Stimulated activated CD8-positive, alpha-beta memory T cell treated with anti-CD3 and anti-CD28 coated beads, Interleukin-7, amount 100 ng/mL, for 48 hours (primary cell): Measurements from ENCODE around the gene ANKFN1.

Experiments used
- DNase-seq, 2 donors: peaks; one replicate each; pipeline ENCODE4 v3.0.0-alpha.2; 2020; ENCODE audit warnings: low read depth in 1 of 2; ENCODE audit errors: extremely low read depth in 1 of 2

ANKFN1 gene

DNA sequence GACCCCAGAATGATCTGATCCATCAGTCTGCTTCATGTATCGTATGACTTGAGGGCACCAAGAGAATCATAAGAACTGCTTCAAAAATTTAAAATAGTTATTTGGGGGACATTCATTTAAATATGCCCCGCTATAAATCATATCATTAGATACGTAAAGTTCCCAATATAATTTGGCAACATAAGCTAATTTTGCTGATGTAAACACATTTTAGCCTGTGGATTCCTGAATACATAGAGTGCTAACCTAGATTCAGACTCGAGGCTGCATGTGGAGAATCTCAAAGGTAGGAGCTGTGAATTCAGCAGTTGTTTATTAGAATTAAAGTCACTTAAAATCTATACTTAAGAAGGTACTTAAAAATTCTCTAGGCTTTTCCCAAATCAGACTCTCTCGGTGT, 24.9 kb downstream of the ANKFN1 start:
- DNase-seq = no peak

GRCh38 chr17:56182081-56182480, 28.8 kb downstream of the ANKFN1 start:
- DNase-seq = no peak

GRCh38 chr17:56184650-56185049, 31.4 kb downstream of the ANKFN1 start:
- no peak for DNase-seq

- no peak for DNase-seq
Measured at GRCh38 chr17:56185491-56186221, 32.4 kb downstream of the ANKFN1 start.

DNA sequence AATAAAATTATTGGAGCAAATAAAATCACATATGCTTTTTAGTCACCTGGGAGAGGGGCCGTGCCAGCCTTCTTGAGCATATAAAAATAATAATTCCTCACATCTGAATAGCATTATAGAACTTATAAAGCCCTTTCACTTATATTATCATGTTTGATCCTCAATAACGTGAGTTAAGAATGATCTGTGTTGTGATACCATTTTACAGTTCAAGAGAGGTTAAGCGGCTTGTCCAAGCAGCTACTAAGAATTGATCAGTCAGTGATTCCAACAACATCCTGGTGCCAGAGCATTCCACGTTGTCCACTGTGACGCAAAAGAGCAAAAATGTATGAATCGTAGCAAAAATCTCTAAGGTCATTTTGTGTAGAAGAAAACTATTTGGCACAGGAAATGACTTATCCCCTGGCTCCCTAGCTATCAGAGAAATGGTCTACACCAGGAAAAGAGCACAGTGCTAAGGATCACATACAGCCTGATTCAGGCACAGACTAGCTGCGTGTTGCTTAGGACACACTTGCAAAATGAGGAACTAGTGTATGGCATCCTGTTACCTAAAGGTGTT, 33.0 kb downstream of the ANKFN1 start:
- DNase-seq = no peak

DNA sequence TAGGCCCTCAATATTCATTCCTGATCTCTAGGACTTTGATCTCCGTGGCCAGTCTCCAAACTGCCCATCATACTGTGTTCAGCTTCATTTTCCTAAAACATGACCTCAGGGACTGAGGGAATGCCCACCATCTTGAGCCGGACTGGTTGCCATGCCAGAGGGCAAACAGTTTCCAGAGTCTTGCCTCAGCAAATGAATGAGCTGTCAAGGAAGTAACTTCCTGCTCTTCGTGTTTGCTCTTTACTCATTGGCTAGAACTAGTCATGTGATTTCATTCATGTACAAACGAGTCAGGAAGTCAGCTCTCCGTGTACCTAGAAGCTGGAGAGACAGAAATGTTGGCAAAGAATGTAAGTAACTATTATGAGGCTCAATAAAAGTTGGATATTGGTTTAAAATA, 50.2 kb downstream of the ANKFN1 start:
- DNase-seq = no peak

GRCh38 chr17:56206351-56206750, 53.1 kb downstream of the ANKFN1 start:
- DNase-seq = no peak

DNA sequence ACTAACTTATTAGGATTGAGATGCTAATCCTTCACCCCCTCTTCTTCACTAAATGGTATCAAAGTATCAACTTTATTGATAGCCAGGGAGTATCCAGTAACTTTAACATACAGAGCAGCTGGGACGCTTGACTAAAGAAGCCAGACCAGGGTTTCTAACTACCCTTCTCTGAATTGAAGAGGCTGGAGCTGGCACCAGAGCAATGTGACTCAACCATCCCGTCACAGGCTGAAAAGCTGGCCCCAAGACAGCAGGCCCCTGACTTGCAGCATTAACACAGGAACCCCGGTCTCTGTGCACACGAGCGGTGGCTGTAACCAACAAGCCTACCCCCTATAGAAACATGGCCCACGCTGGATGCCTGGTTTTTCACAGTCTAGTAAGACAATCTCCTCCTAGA, 59.8 kb downstream of the ANKFN1 start:
- DNase-seq = no peak

DNA sequence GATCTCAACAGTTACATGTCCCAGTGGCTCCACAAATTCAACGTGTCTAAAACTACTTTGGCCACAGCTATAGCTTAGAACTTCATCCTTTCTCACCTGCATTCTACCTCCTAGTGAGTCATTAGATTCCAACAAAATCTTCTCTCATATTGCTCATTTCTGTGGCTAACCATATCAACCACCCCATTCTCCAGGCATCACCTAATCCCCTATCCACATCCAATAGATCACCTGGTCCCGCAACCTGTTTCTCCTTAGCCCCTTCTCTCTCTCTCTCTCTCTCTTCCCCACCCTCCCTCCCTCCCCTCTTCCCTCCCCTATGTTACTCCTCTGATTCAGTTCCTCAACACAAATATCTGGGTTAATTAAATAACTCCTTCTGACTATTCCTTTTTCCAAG, 64.6 kb downstream of the ANKFN1 start:
- no peak for DNase-seq

- no peak for DNase-seq
Measured at GRCh38 chr17:56222255-56222654, 69.0 kb downstream of the ANKFN1 start.

DNA sequence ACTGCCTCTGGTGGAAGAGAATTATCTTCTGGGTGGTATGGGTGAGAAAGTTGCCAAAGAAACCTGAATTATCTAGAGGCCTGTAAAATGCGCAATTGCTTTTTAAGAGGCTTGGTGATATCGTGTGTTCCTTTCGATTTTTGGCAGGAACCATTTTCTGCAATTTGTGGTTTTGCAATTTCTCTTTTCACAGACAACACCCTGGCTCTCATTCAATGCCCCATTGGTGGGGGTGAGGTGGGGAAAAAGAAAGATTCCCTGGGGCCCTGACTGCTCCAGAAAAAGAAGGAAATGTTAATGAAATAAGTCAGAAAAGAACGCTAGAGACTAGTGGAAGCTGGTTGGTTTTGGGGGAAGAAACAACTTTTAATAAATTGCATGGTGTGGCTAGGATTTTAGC, 77.4 kb downstream of the ANKFN1 start:
- no peak for DNase-seq

GRCh38 chr17:56231252-56231651, 78.0 kb downstream of the ANKFN1 start:
- DNase-seq = no peak

DNA sequence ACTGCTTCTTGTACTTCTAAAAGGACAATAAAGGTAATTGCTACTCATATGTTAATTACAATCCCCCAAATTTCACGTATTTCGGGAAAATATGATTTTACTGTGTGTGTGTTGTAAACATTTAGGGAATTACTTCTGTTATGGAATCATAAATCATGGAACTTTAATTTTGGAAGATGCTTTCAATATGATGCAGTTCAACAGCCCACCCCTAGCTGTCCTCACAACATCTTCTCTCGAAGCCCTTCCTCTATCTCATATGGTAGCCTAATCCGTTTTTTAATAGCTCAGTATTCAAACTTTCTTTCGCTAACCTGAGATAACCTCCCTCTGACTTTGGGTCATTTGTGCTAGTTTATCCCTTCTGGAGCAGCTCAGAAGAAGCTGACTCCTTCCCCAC, 78.4 kb downstream of the ANKFN1 start:
- no peak for DNase-seq

- no peak for DNase-seq
Measured at GRCh38 chr17:56244268-56244890, 91.1 kb downstream of the ANKFN1 start.

- no peak for DNase-seq
Measured at GRCh38 chr17:56247816-56248215, 94.5 kb downstream of the ANKFN1 start.

DNA sequence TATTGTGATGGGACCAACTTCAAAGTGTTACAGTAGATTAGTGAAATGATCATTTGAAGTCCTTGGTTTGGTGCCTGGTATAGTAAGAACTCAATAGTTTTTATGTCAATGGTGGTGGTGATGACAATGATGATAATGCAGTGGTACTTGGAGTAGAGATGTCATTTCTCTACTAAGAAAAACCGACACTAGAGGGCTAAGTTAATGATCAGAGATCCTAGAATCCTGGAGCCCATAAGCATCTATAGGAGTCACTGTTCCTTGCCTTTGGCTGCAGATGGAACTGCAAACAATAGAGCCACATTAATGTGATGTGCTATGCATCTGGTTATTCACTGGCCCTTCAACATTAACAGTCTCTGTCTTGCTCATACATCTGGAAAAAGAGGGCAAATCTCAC, 103.8 kb downstream of the ANKFN1 start:
- no peak for DNase-seq

GRCh38 chr17:56260376-56261002, 107.2 kb downstream of the ANKFN1 start:
- no peak for DNase-seq

DNA sequence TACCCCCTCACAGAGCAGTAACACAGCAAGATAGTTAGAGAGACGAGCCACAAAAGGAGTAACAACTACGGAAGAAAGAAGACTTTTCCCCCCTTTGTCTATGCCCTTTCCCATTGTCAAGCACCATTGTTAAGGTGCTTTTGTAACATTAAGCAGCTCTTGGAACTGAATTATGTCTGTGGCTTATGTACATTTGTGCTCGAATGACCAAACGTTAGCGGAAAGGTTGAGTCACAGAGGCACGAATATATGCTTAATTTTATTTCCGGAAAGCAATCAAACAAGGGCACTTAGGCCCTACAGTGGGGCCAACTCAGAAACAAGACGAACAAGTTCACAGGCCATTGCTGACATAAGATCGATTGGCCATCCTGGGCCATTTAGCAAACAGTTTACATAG, 109.5 kb downstream of the ANKFN1 start:
- DNase-seq = no peak

GRCh38 chr17:56269556-56270389, 116.5 kb downstream of the ANKFN1 start:
- no peak for DNase-seq

DNA sequence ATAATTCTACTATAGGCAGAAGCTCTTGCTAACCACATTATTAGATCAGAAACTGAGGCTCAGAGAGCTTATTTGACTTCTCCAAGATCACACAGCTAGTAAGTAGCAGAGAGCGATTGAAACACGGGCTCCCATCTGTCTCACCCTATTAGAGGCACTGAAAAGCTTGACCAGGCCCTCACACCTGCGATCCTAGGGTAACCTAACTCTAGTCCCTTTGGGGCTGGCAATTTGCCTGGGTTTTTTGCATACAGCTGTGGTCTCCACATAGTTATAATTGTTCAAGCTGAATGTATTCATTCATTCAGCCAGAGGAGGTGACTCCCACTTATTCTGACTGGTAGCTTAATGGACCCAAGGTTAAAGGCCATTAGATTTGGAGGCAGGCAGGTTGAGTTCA, 121.2 kb downstream of the ANKFN1 start:
- DNase-seq = no peak

GRCh38 chr17:56284482-56284881, 131.2 kb downstream of the ANKFN1 start:
- DNase-seq = no peak
